Thoracic aorta (tissue), 2 donors: ENCODE measurements around the gene EIF4EBP3. TPM values are rescaled to one million over a fixed set of nuclear protein-coding genes. Genes with fewer than 3 reads are reported as not detected.

Experiments
- ATAC-seq: fragments of 150-250 bp; one replicate; pipeline ENCODE4 v1.8.0; 2017; ENCODE audit warnings: low read depth; ENCODE audit not compliant: insufficient number of reproducible peaks, low FRiP score
- DNase-seq: peaks from one replicate; pipeline ENCODE4 v3.0.0-alpha.2; 2020; ENCODE audit warnings: low spot score
- H3K27ac ChIP-seq, 2 donors: fragments of 200-600 bp; sonication (generic); 1 replicate in 1 of 2; 2 replicates in 1 of 2; pipeline ENCODE4 v1.5.1; 2016; ENCODE audit warnings: mild to moderate bottlenecking in 2 of 2, moderate library complexity in 2 of 2
- H3K27me3 ChIP-seq: fragments of 200-600 bp; sonication (generic); replicated peaks from 2 replicates; pipeline ENCODE4 v1.6.0; 2016; ENCODE audit warnings: mild to moderate bottlenecking; ENCODE audit not compliant: insufficient read depth
- H3K36me3 ChIP-seq: fragments of 200-600 bp; sonication (generic); one replicate; pipeline ENCODE4 v1.5.1; 2016
- H3K4me1 ChIP-seq, 2 donors: fragments of 200-600 bp; sonication (generic); 1 replicate in 1 of 2; 2 replicates in 1 of 2; pipeline versions ENCODE4 v1.5.1 to v1.6.0; 2016; ENCODE audit warnings: low read depth in 2 of 2, mild to moderate bottlenecking in 1 of 2; ENCODE audit not compliant: control insufficient read depth in 1 of 2
- H3K4me3 ChIP-seq: fragments of 200-600 bp; sonication (generic); 2 replicates; pipeline ENCODE4 v1.5.1; 2016; ENCODE audit warnings: mild to moderate bottlenecking
- H3K9me3 ChIP-seq: fragments of 200-600 bp; sonication (generic); 2 replicates; pipeline ENCODE4 v1.5.1; 2016
- CTCF ChIP-seq: fragments of 200-600 bp; sonication (generic); IDR thresholded peaks from one replicate; pipeline ENCODE4 v1.5.1; 2019; ENCODE audit warnings: antibody characterized with exemption
- total RNA-seq, 2 donors: library from RNA; depleted of rRNA; stranded (reverse); fragments of >200 nt; gene quantifications; one replicate each; pipeline versions ENCODE4 v1.1.0 to v1.2.3, GENCODE V29; 2016

Gene EIF4EBP3
- total RNA-seq, 2 donors from 2014 or later, result 6.0 TPM; not detected in 1

GRCh38 chr5:140561753-140562523 is 14.5 kb downstream of the EIF4EBP3 start:
- no peak for DNase-seq
- no peak overlapping the region for H3K27ac ChIP-seq

GRCh38 chr5:140563596-140563995 is 16.1 kb downstream of the EIF4EBP3 start:
- H3K4me1 ChIP-seq, result peaks cover 10 to 55% of the 10 kb centered on the region in 2 donors
- ATAC-seq, result no peak
- no peak for TF ChIP-seq CTCF
- H3K27ac ChIP-seq, result peak overlapping the region; percentile 87 to 90
- no peaks in the 10 kb centered on the region for H3K9me3 ChIP-seq
- H3K4me3 ChIP-seq, result peak overlapping the region; percentile 79
- H3K36me3 ChIP-seq, result peaks cover 10% of the 10 kb centered on the region
- H3K27me3 ChIP-seq, result no peaks in the 10 kb centered on the region
- no peak for DNase-seq

More at GRCh38 chr5:140561753-140562523, 14.5 kb downstream of the EIF4EBP3 start:
- Histone ChIP-seq H3K9me3 (no peaks in the 10 kb centered on the region), H3K27me3 (no peaks in the 10 kb centered on the region), H3K4me3 (no peak overlapping the region), H3K4me1 (peaks cover 10 to 47% of the 10 kb centered on the region in 2 donors), H3K36me3 (peaks cover 7% of the 10 kb centered on the region)
- no peak for TF ChIP-seq CTCF
- ATAC-seq, result no peak

- H3K4me1 ChIP-seq, result peaks cover 10 to 62% of the 10 kb centered on the region in 2 donors
- H3K9me3 ChIP-seq, result no peaks in the 10 kb centered on the region
- H3K27ac ChIP-seq, result peak within 1 kb of the TSS; percentile 87 to 90
- peak; percentile 99 for ATAC-seq
- TF ChIP-seq CTCF, result no peak
- peak within 1 kb of the TSS; percentile 79 for H3K4me3 ChIP-seq
- H3K36me3 ChIP-seq, result peaks cover 13% of the 10 kb centered on the region
- DNase-seq, result peak; percentile 95
- H3K27me3 ChIP-seq, result no peaks in the 10 kb centered on the region
These were observed 16.9 kb downstream of the EIF4EBP3 start, which contains the start of the genes APBB3 and SLC35A4 for GRCh38 chr5:140564196-140565023. Gene APBB3, minus strand, starts transcription at chr5:140564598. Its CDS starts 353 bp downstream, at chr5:140564245. Gene SLC35A4, plus strand, starts transcription at chr5:140564828. Its CDS starts 2,342 bp downstream, at chr5:140567170.

- no peak for TF ChIP-seq CTCF
- ATAC-seq (no peak), DNase-seq (no peak)
- peaks cover 13 to 70% of the 10 kb centered on the region in 2 donors for H3K4me1 ChIP-seq
- peaks cover 13% of the 10 kb centered on the region for H3K36me3 ChIP-seq
- H3K27me3 ChIP-seq, result no peaks in the 10 kb centered on the region
- no peaks in the 10 kb centered on the region for H3K9me3 ChIP-seq
- peak overlapping the region; percentile 79 for H3K4me3 ChIP-seq
- peak overlapping the region; percentile 87 to 90 for H3K27ac ChIP-seq
These were observed 17.7 kb downstream of the EIF4EBP3 start for GRCh38 chr5:140565024-140565779.
